Measurements from ENCODE around the gene VAT1L.

The VAT1L gene

DNA sequence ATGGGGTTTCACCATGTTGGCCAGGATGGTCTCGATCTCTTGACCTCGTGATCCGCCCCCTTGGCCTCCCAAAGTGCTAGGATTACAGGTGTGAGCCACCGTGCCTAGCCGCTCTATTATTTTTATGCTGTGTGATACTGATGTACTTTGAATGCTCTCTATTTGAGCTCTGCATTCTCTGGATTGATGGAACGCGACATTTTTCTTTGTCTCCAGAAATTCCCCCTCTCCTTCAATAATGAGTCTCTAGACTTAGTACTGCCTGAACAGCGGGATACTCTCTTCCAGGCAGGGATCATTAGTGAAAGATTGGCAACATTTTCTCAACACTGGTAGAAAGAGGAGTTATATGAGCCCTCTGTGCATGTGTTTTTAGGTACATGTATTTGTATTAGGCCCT, 140.6 kb downstream of the VAT1L start:
- Histone ChIP-seq H3F3A (ENCODE audit: control insufficient read depth, insufficient read depth) (no peaks in the 10 kb centered on the region), H3K9me3 (ENCODE audit: control insufficient read depth, insufficient read depth, low read length) (no peaks in the 10 kb centered on the region), H3K4me2 (ENCODE audit: low read length) (no peak overlapping the region), H3K27ac (ENCODE audit: low read depth, low read length) (no peak overlapping the region), H3K79me2 (ENCODE audit: control insufficient read depth, low read length) (no peaks in the 10 kb centered on the region), H3K4me1 (ENCODE audit: control insufficient read depth, low read length) (no peaks in the 10 kb centered on the region), H4K20me1 (ENCODE audit: control insufficient read depth, insufficient read depth, low read depth, low read length) (no peaks in the 10 kb centered on the region), H3K36me3 (ENCODE audit: control insufficient read depth, low read length) (no peaks in the 10 kb centered on the region), H3K9me2 (replicated peaks; ENCODE audit: control insufficient read depth, low read length) (no peaks in the 10 kb centered on the region), H3K4me3 (ENCODE audit: low read length) (no peak overlapping the region), H3K27me3 (ENCODE audit: control insufficient read depth, low read length) (no peaks in the 10 kb centered on the region)
- TF ChIP-seq EZH2phosphoT487 (IDR thresholded peaks at IDR 0.05; ENCODE audit: borderline replicate concordance, low read length), result no peak
- TF ChIP-seq, protein P1, sequence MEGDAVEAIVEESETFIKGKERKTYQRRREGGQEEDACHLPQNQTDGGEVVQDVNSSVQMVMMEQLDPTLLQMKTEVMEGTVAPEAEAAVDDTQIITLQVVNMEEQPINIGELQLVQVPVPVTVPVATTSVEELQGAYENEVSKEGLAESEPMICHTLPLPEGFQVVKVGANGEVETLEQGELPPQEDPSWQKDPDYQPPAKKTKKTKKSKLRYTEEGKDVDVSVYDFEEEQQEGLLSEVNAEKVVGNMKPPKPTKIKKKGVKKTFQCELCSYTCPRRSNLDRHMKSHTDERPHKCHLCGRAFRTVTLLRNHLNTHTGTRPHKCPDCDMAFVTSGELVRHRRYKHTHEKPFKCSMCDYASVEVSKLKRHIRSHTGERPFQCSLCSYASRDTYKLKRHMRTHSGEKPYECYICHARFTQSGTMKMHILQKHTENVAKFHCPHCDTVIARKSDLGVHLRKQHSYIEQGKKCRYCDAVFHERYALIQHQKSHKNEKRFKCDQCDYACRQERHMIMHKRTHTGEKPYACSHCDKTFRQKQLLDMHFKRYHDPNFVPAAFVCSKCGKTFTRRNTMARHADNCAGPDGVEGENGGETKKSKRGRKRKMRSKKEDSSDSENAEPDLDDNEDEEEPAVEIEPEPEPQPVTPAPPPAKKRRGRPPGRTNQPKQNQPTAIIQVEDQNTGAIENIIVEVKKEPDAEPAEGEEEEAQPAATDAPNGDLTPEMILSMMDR (IDR thresholded peaks at IDR 0.05; ENCODE audit: low read depth, low read length, poor library complexity, severe bottlenecking), result no peak

DNA sequence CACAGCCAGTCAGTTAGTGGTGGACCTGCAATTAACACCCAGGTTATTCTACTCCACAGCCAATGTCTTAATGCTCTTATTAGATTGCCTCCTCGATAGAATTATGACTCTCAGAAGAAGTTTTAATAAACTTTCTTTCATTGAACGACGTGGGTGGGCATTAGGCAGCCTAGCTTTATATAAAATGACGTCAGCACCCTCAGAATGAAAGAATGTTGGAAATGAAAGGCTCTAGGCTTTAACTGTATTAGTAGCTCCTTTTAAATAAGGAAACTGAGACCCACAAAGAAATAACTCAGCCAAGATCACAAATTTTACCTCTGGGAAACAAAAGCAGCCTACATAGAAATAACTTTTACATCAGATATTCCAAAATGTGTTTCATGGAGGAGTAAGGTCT, 142.7 kb downstream of the VAT1L start:
- TF ChIP-seq, protein P1 (IDR thresholded peaks at IDR 0.05; ENCODE audit: low read depth, low read length, poor library complexity, severe bottlenecking), result no peak
- no peak for TF ChIP-seq EZH2phosphoT487 (IDR thresholded peaks at IDR 0.05; ENCODE audit: borderline replicate concordance, low read length)
- H3K27me3 ChIP-seq (ENCODE audit: control insufficient read depth, low read length), result no peaks in the 10 kb centered on the region
- no peaks in the 10 kb centered on the region for H3K79me2 ChIP-seq (ENCODE audit: control insufficient read depth, low read length)

DNA sequence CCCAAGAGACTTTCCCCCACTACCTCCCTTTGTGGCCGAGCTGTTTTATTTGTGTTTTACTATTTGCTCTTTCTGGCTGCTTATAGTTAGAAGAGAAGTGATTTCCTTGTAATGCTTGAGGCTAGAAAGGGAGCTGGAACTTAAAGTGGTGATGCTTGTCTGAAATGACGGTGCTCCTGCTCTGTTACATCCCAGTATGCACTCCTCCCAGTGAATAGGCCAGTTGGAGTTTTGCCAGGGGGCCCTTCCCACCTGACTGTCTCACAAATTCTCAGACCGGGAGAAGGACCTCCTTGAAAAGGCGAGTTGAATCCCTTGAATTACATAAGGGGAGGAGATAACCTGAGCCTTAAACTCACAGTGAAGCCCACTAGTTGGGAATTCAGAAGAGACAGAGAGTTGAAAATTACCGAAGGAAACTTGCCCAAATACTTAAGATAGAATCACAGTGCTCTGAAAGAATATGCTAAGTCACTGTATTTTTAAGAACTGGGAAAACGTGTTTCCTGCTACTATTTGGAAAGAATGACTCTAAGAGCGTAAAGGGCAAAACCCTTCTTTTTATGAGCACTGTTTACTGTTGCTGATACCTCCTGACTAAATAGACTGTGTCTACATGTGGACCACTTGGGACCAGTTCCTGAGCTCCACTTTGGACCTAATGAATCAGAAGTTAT, 149.2 kb downstream of the VAT1L start:
- Histone ChIP-seq H3K27ac (ENCODE audit: low read depth, low read length) (no peak overlapping the region), H3F3A (ENCODE audit: control insufficient read depth, insufficient read depth) (no peaks in the 10 kb centered on the region), H3K4me3 (ENCODE audit: low read length) (no peak overlapping the region), H3K9me3 (ENCODE audit: control insufficient read depth, insufficient read depth, low read length) (no peaks in the 10 kb centered on the region), H3K4me2 (ENCODE audit: low read length) (no peak overlapping the region), H3K4me1 (ENCODE audit: control insufficient read depth, low read length) (no peaks in the 10 kb centered on the region), H3K27me3 (ENCODE audit: control insufficient read depth, low read length) (no peaks in the 10 kb centered on the region), H3K36me3 (ENCODE audit: control insufficient read depth, low read length) (no peaks in the 10 kb centered on the region), H3K9me2 (replicated peaks; ENCODE audit: control insufficient read depth, low read length) (no peaks in the 10 kb centered on the region), H3K79me2 (ENCODE audit: control insufficient read depth, low read length) (no peaks in the 10 kb centered on the region), H4K20me1 (ENCODE audit: control insufficient read depth, insufficient read depth, low read depth, low read length) (no peaks in the 10 kb centered on the region)
- TF ChIP-seq, protein P1 (IDR thresholded peaks at IDR 0.05; ENCODE audit: low read depth, low read length, poor library complexity, severe bottlenecking), result no peak
- no peak for TF ChIP-seq EZH2phosphoT487 (IDR thresholded peaks at IDR 0.05; ENCODE audit: borderline replicate concordance, low read length)

More for the DNA sequence above, 142.7 kb downstream of the VAT1L start:
- Histone ChIP-seq H3K27ac (ENCODE audit: low read depth, low read length) (no peak overlapping the region), H4K20me1 (ENCODE audit: control insufficient read depth, insufficient read depth, low read depth, low read length) (no peaks in the 10 kb centered on the region), H3K4me1 (ENCODE audit: control insufficient read depth, low read length) (no peaks in the 10 kb centered on the region), H3K4me3 (ENCODE audit: low read length) (no peak overlapping the region), H3K4me2 (ENCODE audit: low read length) (no peak overlapping the region), H3K9me2 (replicated peaks; ENCODE audit: control insufficient read depth, low read length) (no peaks in the 10 kb centered on the region), H3K9me3 (ENCODE audit: control insufficient read depth, insufficient read depth, low read length) (no peaks in the 10 kb centered on the region), H3F3A (ENCODE audit: control insufficient read depth, insufficient read depth) (no peaks in the 10 kb centered on the region), H3K36me3 (ENCODE audit: control insufficient read depth, low read length) (no peaks in the 10 kb centered on the region)
